ENCODE measurements around the gene WNK4. TPM values are rescaled to one million over a fixed set of nuclear protein-coding genes. Genes with fewer than 3 reads are reported as not detected.

Gene WNK4
- total and polyA plus RNA-seq, 2 experiments from 2014 or later, result 0.10 to 0.65 TPM

- Mint-ChIP-seq H3K4me3 (no peak overlapping the region), H3K4me1 (peaks cover 21% of the 10 kb centered on the region), H3K27me3 (ENCODE audit: insufficient read depth, low read depth, poor library complexity) (peaks cover 43% of the 10 kb centered on the region), H3K9me3 (no peaks in the 10 kb centered on the region; the same call in 2 of the 3 replicates), H3K27ac (no peak overlapping the region), H3K36me3 (ENCODE audit: low read depth) (0 out of 3 replicates have a peak, but pooled peaks cover 3% of the 10 kb centered on the region)
- no peaks in the 10 kb centered on the region for H3K79me2 ChIP-seq (replicated peaks; ENCODE audit: insufficient read depth)
- TF ChIP-seq ZNF331 (CRISPR knock-in tag; IDR thresholded peaks at IDR 0.05; ENCODE audit: low read depth) (no peak), EZH2phosphoT487 (IDR thresholded peaks at IDR 0.05; ENCODE audit: unreplicated experiment) (no peak), STAT1 (IDR thresholded peaks at IDR 0.05; ENCODE audit: unreplicated experiment) (no peak), CREB1 (CRISPR knock-in tag; IDR thresholded peaks at IDR 0.05; ENCODE audit: low read depth) (no peak), CTCF (conservative IDR thresholded peaks at IDR 0.05; ENCODE audit: low read depth in 2 of 2) (no peak), POLR2AphosphoS5 (IDR thresholded peaks at IDR 0.05; ENCODE audit: low read depth) (no peak), JUNB (IDR thresholded peaks at IDR 0.05; ENCODE audit: unreplicated experiment) (no peak), ZNF114 (CRISPR knock-in tag; IDR thresholded peaks at IDR 0.05) (no peak)
- TF ChIP-seq, protein P1, sequence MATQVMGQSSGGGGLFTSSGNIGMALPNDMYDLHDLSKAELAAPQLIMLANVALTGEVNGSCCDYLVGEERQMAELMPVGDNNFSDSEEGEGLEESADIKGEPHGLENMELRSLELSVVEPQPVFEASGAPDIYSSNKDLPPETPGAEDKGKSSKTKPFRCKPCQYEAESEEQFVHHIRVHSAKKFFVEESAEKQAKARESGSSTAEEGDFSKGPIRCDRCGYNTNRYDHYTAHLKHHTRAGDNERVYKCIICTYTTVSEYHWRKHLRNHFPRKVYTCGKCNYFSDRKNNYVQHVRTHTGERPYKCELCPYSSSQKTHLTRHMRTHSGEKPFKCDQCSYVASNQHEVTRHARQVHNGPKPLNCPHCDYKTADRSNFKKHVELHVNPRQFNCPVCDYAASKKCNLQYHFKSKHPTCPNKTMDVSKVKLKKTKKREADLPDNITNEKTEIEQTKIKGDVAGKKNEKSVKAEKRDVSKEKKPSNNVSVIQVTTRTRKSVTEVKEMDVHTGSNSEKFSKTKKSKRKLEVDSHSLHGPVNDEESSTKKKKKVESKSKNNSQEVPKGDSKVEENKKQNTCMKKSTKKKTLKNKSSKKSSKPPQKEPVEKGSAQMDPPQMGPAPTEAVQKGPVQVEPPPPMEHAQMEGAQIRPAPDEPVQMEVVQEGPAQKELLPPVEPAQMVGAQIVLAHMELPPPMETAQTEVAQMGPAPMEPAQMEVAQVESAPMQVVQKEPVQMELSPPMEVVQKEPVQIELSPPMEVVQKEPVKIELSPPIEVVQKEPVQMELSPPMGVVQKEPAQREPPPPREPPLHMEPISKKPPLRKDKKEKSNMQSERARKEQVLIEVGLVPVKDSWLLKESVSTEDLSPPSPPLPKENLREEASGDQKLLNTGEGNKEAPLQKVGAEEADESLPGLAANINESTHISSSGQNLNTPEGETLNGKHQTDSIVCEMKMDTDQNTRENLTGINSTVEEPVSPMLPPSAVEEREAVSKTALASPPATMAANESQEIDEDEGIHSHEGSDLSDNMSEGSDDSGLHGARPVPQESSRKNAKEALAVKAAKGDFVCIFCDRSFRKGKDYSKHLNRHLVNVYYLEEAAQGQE (IDR thresholded peaks at IDR 0.05; ENCODE audit: unreplicated experiment), result no peak
- TF ChIP-seq, protein P2, sequence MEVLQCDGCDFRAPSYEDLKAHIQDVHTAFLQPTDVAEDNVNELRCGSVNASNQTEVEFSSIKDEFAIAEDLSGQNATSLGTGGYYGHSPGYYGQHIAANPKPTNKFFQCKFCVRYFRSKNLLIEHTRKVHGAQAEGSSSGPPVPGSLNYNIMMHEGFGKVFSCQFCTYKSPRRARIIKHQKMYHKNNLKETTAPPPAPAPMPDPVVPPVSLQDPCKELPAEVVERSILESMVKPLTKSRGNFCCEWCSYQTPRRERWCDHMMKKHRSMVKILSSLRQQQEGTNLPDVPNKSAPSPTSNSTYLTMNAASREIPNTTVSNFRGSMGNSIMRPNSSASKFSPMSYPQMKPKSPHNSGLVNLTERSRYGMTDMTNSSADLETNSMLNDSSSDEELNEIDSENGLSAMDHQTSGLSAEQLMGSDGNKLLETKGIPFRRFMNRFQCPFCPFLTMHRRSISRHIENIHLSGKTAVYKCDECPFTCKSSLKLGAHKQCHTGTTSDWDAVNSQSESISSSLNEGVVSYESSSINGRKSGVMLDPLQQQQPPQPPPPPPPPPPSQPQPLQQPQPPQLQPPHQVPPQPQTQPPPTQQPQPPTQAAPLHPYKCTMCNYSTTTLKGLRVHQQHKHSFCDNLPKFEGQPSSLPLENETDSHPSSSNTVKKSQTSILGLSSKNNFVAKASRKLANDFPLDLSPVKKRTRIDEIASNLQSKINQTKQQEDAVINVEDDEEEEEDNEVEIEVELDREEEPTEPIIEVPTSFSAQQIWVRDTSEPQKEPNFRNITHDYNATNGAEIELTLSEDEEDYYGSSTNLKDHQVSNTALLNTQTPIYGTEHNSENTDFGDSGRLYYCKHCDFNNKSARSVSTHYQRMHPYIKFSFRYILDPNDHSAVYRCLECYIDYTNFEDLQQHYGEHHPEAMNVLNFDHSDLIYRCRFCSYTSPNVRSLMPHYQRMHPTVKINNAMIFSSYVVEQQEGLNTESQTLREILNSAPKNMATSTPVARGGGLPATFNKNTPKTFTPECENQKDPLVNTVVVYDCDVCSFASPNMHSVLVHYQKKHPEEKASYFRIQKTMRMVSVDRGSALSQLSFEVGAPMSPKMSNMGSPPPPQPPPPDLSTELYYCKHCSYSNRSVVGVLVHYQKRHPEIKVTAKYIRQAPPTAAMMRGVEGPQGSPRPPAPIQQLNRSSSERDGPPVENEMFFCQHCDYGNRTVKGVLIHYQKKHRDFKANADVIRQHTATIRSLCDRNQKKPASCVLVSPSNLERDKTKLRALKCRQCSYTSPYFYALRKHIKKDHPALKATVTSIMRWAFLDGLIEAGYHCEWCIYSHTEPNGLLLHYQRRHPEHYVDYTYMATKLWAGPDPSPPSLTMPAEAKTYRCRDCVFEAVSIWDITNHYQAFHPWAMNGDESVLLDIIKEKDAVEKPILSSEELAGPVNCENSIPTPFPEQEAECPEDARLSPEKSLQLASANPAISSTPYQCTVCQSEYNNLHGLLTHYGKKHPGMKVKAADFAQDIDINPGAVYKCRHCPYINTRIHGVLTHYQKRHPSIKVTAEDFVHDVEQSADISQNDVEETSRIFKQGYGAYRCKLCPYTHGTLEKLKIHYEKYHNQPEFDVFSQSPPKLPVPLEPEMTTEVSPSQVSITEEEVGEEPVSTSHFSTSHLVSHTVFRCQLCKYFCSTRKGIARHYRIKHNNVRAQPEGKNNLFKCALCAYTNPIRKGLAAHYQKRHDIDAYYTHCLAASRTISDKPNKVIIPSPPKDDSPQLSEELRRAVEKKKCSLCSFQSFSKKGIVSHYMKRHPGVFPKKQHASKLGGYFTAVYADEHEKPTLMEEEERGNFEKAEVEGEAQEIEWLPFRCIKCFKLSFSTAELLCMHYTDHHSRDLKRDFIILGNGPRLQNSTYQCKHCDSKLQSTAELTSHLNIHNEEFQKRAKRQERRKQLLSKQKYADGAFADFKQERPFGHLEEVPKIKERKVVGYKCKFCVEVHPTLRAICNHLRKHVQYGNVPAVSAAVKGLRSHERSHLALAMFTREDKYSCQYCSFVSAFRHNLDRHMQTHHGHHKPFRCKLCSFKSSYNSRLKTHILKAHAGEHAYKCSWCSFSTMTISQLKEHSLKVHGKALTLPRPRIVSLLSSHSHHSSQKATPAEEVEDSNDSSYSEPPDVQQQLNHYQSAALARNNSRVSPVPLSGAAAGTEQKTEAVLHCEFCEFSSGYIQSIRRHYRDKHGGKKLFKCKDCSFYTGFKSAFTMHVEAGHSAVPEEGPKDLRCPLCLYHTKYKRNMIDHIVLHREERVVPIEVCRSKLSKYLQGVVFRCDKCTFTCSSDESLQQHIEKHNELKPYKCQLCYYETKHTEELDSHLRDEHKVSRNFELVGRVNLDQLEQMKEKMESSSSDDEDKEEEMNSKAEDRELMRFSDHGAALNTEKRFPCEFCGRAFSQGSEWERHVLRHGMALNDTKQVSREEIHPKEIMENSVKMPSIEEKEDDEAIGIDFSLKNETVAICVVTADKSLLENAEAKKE (CRISPR knock-in tag; IDR thresholded peaks at IDR 0.05), result no peak
- TF ChIP-seq, protein P3, sequence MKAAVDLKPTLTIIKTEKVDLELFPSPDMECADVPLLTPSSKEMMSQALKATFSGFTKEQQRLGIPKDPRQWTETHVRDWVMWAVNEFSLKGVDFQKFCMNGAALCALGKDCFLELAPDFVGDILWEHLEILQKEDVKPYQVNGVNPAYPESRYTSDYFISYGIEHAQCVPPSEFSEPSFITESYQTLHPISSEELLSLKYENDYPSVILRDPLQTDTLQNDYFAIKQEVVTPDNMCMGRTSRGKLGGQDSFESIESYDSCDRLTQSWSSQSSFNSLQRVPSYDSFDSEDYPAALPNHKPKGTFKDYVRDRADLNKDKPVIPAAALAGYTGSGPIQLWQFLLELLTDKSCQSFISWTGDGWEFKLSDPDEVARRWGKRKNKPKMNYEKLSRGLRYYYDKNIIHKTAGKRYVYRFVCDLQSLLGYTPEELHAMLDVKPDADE (IDR thresholded peaks at IDR 0.05), result no peak
- H3K36me3 ChIP-seq (ENCODE audit: insufficient read depth), result no peaks in the 10 kb centered on the region
- peaks cover 34% of the 10 kb centered on the region for H3K27me3 ChIP-seq (ENCODE audit: insufficient read depth)
- H3K4me1 ChIP-seq (ENCODE audit: insufficient read depth), result peaks cover 21% of the 10 kb centered on the region; the same call in 1 of the 2 replicates
- DNase-seq (ENCODE audit: low spot score) (no peak), ATAC-seq (no peak)
- H3K4me2 ChIP-seq, result no peak overlapping the region
- H3K4me3 ChIP-seq, result no peak overlapping the region
- H3F3A ChIP-seq (replicated peaks; ENCODE audit: low read depth), result peaks cover 8% of the 10 kb centered on the region; the same call in 1 of the 2 replicates
- no peak overlapping the region for H3K27ac ChIP-seq (ENCODE audit: low read depth)
- H4K20me1 ChIP-seq (replicated peaks; ENCODE audit: insufficient read depth), result no peaks in the 10 kb centered on the region
- H2AFZ ChIP-seq, result no peak overlapping the region
- no peaks in the 10 kb centered on the region for H3K9me2 ChIP-seq (ENCODE audit: insufficient read depth)
Measured at GRCh38 chr17:42784409-42784808, 4.0 kb downstream of the WNK4 start.

Measured in GM23338 (cell line).